ENCODE data around the gene LENG8. TPM values are rescaled to one million over a fixed set of nuclear protein-coding genes. Genes with fewer than 3 reads are reported as not detected.

Gene LENG8
- total RNA-seq, 2 experiments from 2014 or later = 165 to 170 TPM

- POLR2A ChIA-PET = interaction anchor here (1.0 to 1.2 kb wide), 2 partner anchors 10 to 55 kb away, joined by 4 to 5 read pairs; no protein-coding TSS in a partner anchor
- H3K4me3 Mint-ChIP-seq = peak overlapping the region; percentile 22
- DNase-seq = no peak
- no peak for ATAC-seq
- intact Hi-C loops (cut with micrococcal nuclease) = no loop called here
- CTCF ChIA-PET = interaction anchor here (0.6 to 1.8 kb wide), 5 partner anchors 9 to 135 kb away, joined by 3 to 9 read pairs (median 4); no protein-coding TSS in a partner anchor
- no peaks in the 10 kb centered on the region for H3K36me3 Mint-ChIP-seq (ENCODE audit: low read depth)
- no peak overlapping the region for H3K27ac Mint-ChIP-seq
- peaks cover 24% of the 10 kb centered on the region for H3K27me3 Mint-ChIP-seq
- no peak for TF ChIP-seq CTCF (IDR thresholded peaks at IDR 0.05)
- peaks cover 17% of the 10 kb centered on the region for H3K4me1 Mint-ChIP-seq (ENCODE audit: low read depth)
- no peaks in the 10 kb centered on the region for H3K9me3 Mint-ChIP-seq
These were observed 21.4 kb downstream of the LENG8 start for GRCh38 chr19:54470276-54470887.

GRCh38 chr19:54470991-54471782, 22.2 kb downstream of the LENG8 start:
- peaks cover 17% of the 10 kb centered on the region for H3K4me1 Mint-ChIP-seq (ENCODE audit: low read depth)
- H3K4me3 Mint-ChIP-seq = peak overlapping the region; percentile 22
- DNase-seq (peak; percentile 49), ATAC-seq (peak; percentile 55)
- no peaks in the 10 kb centered on the region for H3K36me3 Mint-ChIP-seq (ENCODE audit: low read depth)
- peaks cover 24% of the 10 kb centered on the region for H3K27me3 Mint-ChIP-seq
- intact Hi-C loops (cut with micrococcal nuclease) = no loop called here
- no peak overlapping the region for H3K27ac Mint-ChIP-seq
- H3K9me3 Mint-ChIP-seq = no peaks in the 10 kb centered on the region
- POLR2A ChIA-PET = interaction anchor here (1.0 to 1.2 kb wide), 2 partner anchors 11 to 56 kb away, joined by 4 to 5 read pairs; no protein-coding TSS in a partner anchor
- CTCF ChIA-PET = interaction anchor here (0.8 kb wide), 1 partner anchor 58 kb away, joined by 3 read pairs; no protein-coding TSS in a partner anchor
- TF ChIP-seq CTCF (IDR thresholded peaks at IDR 0.05) = no peak

- H3K27me3 Mint-ChIP-seq = peaks cover 31% of the 10 kb centered on the region
- H3K4me3 Mint-ChIP-seq = no peak within 1 kb of the TSS
- H3K9me3 Mint-ChIP-seq = no peaks in the 10 kb centered on the region
- no peak within 1 kb of the TSS for H3K27ac Mint-ChIP-seq
- ChIA-PET CTCF (interaction anchor here (1.5 to 2.0 kb wide), 2 partner anchors 180 to 201 kb away, joined by 3 to 6 read pairs; no protein-coding TSS in a partner anchor), POLR2A (interaction anchor here (0.6 to 0.9 kb wide), 2 partner anchors 39 to 71 kb away, joined by 3 to 4 read pairs; no protein-coding TSS in a partner anchor)
- ATAC-seq (peak; percentile 66), DNase-seq (peak; percentile 51)
- no peak for TF ChIP-seq CTCF (IDR thresholded peaks at IDR 0.05)
- H3K36me3 Mint-ChIP-seq (ENCODE audit: low read depth) = no peaks in the 10 kb centered on the region
- intact Hi-C loops (cut with micrococcal nuclease) = no loop called here
- H3K4me1 Mint-ChIP-seq (ENCODE audit: low read depth) = peaks cover 17% of the 10 kb centered on the region
These were observed 24.3 kb downstream of the LENG8 start, which contains the start of gene CDC42EP5 for GRCh38 chr19:54473071-54473891. Gene CDC42EP5 (minus strand): TSS chr19:54473296. CDS start chr19:54465547, 7,749 bp downstream.

- Mint-ChIP-seq H3K4me1 (ENCODE audit: low read depth) (peaks cover 17% of the 10 kb centered on the region), H3K4me3 (no peak overlapping the region), H3K27me3 (peaks cover 32% of the 10 kb centered on the region), H3K9me3 (no peaks in the 10 kb centered on the region), H3K27ac (no peak overlapping the region), H3K36me3 (ENCODE audit: low read depth) (no peaks in the 10 kb centered on the region)
- ATAC-seq = no peak
- intact Hi-C loops (cut with micrococcal nuclease) = no loop called here
- ChIA-PET POLR2A (interaction anchor here (0.6 kb wide), 1 partner anchor 70 kb away, joined by 3 read pairs; no protein-coding TSS in a partner anchor), CTCF (interaction anchor here (1.5 to 2.0 kb wide), 2 partner anchors 180 to 201 kb away, joined by 3 to 6 read pairs; no protein-coding TSS in a partner anchor)
- no peak for DNase-seq
- TF ChIP-seq CTCF (IDR thresholded peaks at IDR 0.05) = no peak
These were observed 24.9 kb downstream of the LENG8 start for GRCh38 chr19:54473892-54474372.

Data from activated CD8-positive, alpha-beta T cell treated with anti-CD3 and anti-CD28 coated beads for 36 hours (primary cell).